ENCODE measurements around the gene KIAA1191. TPM values are rescaled to one million over a fixed set of nuclear protein-coding genes. Genes with fewer than 3 reads are reported as not detected.
"Not testable (repeated sequence)": the region's sequence is repeated elsewhere in the genome, so short reads cannot be mapped to it uniquely, and the experiment has no call there.

Gene KIAA1191
- polyA plus RNA-seq (ENCODE audit: insufficient read length in 4 of 4) = 100 to 1,000 TPM in 3 of 4 donors, 10 to 100 TPM in 1; 78.6 to 162 (median 142) TPM

GRCh38 chr5:176361437-176362232, at the start of gene KIAA1191:
KIAA1191 (minus strand) TSS chr5:176361764; CDS start chr5:176359508, 2,256 bp downstream.
- DNase-seq (ENCODE audit: low read depth in 4 of 4, low spot score in 3 of 4) = peak; percentile 79 to 85 (median 82)

GRCh38 chr5:176410486-176411180, 49.1 kb upstream of the KIAA1191 start:
- no peak for DNase-seq (ENCODE audit: low read depth in 4 of 4, low spot score in 3 of 4)

DNA sequence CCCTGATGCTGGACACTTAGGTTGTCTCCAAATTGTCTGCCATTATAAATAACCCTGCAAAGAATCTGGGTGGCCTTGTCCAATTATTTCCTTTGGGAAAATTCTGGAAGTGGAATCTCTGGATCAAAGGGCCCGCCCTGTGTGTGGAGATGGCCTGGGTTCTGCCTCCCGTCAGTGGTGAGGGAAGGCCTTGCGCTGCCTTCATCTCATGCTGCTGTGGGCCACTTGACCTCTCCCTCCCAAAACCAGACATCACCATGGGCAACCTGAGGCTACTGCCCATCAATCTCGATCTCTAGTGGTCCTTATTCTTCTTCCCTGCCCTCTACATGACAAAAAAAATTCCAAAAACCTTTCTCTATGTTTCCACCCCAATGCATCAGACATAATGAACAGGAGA, 48.2 kb upstream of the KIAA1191 start:
- DNase-seq (ENCODE audit: low read depth in 4 of 4, low spot score in 3 of 4) = no peak

DNA sequence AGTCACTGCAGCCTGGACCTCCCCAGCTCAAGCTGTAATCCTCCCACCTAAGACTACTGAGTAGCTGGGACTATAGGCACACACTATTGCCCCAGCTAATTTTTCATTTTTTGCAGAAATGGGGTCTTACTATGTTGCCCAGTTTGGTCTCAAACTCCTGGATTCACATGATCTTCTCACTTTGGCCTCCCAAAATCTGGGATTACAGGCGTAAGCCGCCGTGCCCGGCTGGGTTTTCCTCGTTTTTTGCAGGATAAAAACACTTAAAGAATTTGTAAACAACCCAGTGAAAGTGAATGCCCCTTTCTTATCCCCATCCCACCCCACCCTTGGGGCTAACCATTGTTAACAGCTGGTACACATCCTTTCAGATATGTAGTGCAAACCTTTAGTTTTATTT, 47.0 kb upstream of the KIAA1191 start:
- no peak for DNase-seq (ENCODE audit: low read depth in 4 of 4, low spot score in 3 of 4)

DNA sequence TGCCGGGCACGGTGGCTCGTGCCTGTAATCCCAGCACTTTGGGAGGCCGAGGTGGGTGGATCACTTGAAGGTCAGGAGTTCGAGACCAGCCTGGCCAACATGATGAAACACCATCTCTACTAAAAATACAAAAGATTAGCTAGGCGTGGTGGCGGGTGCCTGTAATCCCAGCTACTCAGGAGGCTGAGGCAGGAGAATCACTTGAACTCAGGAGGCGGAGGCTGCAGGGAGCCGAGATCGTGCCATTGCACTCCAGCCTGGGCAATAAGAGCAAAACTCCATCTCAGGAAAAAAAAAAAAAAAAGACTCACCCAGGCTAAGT, 46.6 kb upstream of the KIAA1191 start:
- DNase-seq (ENCODE audit: low read depth in 4 of 4, low spot score in 3 of 4) = not testable (repeated sequence)

DNA sequence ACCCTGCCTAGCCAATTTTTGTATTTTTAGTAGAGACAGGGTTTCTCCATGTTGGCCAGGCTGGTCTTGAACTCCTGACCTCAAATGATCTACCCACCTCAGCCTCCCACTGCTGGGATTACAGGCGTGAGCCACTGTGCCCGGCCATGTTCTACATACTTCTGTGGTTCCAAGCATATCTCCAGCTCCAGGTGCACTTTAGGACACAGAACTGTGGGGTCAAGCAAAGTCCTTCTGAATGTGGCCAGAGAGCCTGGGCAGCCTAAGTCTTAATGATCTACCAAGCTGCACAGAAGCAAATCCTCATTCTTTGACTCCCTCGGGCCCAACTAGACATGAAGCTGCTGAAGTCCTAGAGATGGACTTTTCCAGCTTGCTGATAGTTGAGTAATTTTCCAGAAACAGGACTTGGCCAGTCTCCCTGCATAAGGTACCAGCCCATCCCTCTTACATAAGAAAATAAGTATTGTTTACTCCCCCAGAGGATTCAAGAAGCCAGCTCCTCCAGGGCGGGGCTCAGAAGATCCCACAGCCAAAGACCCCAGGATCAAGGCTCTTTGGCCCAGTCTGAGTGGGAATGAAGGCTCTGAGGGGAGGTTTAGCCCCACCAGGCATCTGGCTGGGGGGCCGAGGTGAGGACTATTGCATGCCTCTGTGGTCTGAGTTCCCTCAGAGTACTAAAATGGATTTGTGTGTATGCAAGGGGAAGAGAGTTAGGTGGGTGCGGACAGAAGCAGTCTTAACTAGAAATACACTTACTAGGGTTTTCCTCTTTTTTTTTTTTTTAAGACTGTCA, 46.1 kb upstream of the KIAA1191 start:
- no peak for DNase-seq (ENCODE audit: low read depth in 4 of 4, low spot score in 3 of 4)

DNA sequence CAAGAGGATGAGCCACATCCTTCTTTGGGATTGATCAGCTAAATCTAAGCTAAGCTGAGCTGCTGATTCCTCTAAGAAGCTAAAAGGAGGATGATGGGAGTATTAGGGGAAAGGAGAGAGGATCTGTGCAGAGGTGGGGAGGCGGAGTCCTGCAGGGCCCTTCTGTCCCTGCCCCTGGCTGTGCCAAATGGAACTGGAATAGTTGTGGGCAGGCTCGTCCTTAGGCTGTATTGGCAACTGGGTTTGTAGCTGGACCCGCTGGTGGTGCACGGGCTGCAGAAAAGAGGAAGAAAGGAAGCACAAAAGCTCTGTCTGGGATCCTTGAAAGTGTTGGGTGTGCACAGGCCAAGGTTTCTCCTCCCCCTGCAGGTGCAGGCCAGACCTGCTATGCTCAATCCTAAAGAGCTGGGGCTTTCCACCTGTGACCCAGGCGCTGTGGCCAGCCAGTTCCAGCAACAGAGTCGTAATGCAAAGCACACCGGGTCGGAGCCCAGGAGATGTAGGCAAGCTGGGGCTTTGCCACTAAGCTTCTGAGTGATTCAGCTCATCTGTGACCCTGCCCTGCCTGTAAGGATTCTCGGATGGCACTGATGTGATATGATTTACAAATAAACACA, 45.0 kb upstream of the KIAA1191 start:
- no peak for DNase-seq (ENCODE audit: low read depth in 4 of 4, low spot score in 3 of 4)

GRCh38 chr5:176405656-176406435, 44.3 kb upstream of the KIAA1191 start:
- no peak for DNase-seq (ENCODE audit: low read depth in 4 of 4, low spot score in 3 of 4)

DNA sequence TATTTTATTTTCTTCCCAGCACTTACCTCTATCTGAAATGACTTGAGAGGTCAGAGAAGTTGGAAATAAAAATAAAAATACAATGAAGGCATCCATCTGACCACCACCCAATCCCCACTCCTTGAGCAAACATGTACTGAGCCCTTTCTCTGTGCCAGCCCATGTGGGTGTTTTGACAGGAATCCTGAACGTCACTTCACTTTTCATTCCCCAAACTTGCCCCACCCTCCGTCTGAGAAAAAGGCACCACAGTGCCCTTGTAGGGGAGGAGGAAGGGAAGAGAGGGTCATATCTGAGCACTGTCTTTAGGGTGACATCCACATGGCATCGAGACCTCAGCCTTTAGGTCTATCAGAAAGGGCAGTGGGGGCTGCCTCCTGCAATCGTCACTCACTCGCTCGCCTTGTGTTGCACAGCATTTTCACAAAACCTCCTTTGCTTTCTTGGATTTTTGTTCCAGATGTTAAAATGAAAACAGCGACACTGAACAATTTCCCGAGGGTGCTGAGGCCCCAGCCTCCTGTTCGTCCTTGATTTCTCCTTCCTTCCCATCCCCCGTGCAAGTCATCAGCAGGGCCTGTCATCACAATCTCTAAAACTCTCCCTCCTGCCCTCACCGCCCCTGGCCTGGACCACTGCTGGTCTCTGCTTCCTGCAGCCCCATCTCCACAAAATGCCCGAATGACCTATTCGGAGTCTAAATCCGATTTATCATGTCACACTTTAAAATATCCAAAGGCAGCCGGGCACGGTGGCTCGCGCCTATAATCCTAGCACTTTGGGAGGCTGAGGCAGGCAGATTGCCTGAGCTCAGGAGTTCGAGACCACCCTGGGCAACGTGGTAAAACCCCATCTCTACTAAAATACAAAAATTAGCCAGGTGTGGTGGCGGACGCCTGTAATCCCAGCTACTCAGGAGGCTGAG, 40.0 kb upstream of the KIAA1191 start:
- DNase-seq (ENCODE audit: low read depth in 4 of 4, low spot score in 3 of 4) = no peak

DNA sequence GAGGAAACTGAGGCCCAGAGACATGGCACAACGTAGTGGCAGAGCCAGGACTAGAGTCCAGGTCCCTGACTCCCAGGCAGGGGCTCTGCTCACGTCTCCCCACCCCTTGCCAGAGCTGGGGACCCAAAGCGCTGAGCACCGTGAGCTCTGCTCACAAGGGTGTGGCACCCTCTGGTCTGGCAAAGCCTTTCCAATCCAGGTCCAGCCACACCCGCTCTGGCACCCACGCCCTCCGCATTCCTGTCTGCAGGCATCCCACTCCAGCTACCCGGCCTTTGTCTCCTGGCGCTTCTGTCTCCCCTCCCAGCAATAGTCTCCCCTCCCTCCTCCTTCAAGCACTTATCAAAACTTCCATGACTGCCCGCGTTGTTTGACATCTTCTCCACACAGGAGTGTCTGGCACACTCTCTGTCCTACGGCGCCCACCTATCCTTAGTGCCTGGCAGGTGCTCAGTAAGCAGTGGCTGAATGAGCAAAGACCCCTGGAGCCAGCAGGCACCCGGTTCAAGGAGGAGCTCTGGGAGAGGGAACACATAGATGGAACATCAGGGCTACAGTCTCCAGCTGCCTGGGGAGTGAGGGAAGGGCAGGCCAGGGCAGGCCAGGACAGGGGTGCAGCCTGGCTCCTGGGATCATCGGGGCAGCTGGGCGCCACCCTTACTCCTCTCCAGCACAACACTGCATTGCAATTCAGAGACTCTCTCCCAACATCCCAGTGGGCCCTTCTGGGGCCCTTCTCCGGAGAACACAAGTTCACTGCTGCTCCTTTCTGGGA, 39.0 kb upstream of the KIAA1191 start:
- no peak for DNase-seq (ENCODE audit: low read depth in 4 of 4, low spot score in 3 of 4)

DNA sequence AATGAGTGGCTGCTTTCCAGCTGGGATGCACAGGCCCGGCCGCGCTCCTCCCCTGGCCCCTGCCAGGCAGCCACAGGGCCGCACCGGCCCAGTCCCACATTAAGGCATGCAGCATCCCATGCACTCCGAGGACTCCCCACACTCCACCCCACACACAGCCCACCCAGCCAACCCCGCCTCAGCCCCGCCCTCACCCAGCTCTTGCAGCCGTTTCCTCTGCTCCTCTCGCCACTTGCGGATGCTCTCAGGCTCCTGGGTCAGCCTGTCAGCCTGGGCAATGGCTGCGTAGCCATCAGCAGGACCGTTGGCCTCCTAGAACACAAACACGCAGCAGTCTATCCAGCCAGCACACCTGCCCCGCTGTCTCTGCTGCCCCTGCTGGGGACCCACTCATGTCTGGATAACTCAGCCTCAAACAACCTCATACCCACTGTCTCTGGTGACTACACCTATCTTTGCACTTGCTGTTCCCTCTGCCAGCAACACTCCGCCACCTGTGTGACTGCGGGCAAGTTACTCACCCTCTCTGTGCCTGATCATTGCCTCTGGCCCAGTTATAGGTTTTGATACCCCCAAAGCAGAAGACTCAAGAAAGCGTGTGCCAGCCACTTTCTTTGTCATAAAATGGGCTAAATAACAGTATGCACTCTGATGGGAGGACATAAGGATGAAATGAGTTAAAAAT, 36.3 kb upstream of the KIAA1191 start:
- no peak for DNase-seq (ENCODE audit: low read depth in 4 of 4, low spot score in 3 of 4)

DNA sequence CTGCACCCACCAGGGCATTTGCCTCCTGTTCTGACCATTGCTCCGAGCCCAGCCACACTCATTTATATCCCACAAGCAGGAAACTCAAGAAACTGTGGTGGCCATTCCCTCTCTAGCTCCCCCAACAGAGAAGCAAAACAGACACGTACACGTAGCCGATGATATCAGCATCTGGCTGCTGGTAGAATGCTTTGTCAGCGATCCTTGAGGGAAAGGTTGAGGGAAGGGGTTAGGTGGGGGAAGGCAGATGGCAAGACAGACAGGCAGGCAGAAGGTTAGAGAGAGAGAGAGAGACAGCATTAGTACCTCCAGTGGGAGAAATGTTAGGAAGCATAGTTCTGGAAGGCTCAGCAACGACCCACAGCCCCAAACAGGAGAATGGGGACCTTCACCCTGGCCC, 34.8 kb upstream of the KIAA1191 start:
- DNase-seq (ENCODE audit: low read depth in 4 of 4, low spot score in 3 of 4) = no peak

DNA sequence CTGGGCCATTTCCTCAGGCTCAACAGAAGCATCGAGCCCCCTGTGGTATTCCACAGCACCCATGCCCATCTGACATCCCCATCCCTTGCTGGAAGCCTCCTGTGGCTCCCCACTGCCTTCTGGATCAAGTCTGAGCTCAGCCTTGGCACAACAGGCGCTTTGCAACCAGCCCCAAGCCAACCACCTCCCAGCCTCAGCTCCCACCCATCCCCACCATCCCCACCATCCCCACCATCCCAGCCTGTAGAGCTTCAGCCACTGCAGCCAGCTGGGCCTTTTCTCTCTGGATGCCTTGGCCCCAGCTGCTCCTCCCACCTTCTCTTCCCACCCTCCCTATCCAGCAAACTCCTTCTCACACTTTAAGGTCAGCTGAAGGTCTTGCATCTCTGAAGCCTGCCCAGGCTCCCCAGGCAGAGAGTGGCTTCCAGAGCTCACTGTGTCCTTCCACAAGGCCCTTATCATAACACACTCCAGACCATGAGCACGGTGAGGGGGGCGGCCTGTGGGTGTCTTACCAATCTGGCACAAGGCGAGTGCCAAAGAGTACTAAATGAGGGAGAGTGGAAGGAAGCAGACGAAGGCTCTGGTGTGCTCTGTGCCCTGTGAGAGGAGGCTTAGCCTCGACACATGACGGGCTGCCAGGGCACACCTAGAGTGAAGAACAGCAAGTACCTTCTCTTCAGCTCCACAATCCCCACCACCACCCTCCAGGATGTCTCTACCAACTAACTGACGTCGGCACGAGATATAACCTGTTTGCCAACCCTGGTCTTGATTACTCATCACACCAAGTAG, 33.5 kb upstream of the KIAA1191 start:
- DNase-seq (ENCODE audit: low read depth in 4 of 4, low spot score in 3 of 4) = no peak

GRCh38 chr5:176394096-176394495, 32.5 kb upstream of the KIAA1191 start:
- no peak for DNase-seq (ENCODE audit: low read depth in 4 of 4, low spot score in 3 of 4)

DNA sequence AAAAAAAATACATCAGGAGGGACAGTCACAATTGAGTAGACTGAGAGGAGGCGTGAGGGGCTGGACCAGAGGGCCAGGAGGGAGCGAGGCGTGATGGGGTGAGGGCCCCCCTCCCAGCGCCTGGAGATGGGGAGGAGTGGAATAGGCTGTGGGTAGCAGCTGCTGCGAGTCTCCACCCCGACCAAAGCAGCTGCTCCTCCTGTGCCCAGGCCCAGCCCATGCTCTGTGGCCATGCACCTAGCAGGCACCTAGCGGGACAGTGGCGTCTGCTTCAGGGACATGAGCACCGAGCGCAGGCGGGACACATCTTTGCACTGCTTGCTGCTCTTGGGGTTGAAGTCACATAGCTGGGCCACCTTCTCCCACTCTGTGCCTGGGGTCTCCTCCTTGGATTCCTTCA, 31.0 kb upstream of the KIAA1191 start:
- DNase-seq (ENCODE audit: low read depth in 4 of 4, low spot score in 3 of 4) = no peak

DNA sequence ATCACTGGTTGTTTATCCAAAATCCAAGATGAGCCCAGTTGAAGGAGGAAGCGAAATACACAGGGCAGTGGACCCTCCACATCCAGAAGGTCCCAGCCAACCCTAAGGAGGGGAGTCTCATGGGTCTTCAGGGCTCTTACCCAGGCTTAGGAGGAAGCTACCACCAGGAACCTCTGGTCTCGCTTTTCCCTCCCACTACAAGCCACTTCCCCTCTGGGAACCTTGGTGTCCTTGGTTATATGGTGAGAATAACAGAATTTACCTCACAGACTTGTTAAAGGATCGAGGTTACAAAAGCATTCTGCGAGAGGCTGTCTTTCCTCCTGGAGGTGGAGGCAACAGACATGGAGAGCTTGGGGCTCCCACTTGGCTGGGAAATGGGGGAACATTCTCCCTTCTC, 30.4 kb upstream of the KIAA1191 start:
- no peak for DNase-seq (ENCODE audit: low read depth in 4 of 4, low spot score in 3 of 4)

GRCh38 chr5:176391479-176391878, 29.9 kb upstream of the KIAA1191 start:
- DNase-seq (ENCODE audit: low read depth in 4 of 4, low spot score in 3 of 4) = no peak

All from left renal pelvis (tissue), 4 donors.